ENCODE results near the gene CORO2A. TPM values are rescaled to one million over a fixed set of nuclear protein-coding genes. Genes with fewer than 3 reads are reported as not detected.

CORO2A gene
- total and polyA plus RNA-seq, 10 of the 15 experiments (the other 5 are each of a cell fraction or from before 2014, with no cell fraction given) = 1.0 to 5.3 (median 3.5) TPM

DNA sequence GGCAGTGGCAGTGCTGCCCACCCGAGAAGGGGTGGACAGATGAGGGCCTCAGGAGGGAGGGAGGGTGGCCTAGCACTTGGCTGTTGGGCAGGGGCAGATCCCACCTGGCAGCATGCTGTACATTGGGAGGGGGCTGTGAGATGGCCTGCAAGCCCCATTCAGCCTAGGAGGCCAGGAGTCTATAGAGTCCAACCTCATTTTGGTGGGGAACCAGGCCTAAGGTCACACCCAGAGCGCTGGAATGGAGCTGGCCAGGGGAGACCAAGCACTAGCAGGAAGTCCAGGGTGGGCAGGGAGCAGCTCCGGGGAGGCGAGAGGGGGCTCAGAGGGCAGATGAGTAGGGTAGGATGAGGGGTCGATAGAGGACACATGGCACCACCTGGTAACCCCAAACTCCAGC lies 96.3 kb downstream of the CORO2A start (continued):
- TF ChIP-seq, protein P1, sequence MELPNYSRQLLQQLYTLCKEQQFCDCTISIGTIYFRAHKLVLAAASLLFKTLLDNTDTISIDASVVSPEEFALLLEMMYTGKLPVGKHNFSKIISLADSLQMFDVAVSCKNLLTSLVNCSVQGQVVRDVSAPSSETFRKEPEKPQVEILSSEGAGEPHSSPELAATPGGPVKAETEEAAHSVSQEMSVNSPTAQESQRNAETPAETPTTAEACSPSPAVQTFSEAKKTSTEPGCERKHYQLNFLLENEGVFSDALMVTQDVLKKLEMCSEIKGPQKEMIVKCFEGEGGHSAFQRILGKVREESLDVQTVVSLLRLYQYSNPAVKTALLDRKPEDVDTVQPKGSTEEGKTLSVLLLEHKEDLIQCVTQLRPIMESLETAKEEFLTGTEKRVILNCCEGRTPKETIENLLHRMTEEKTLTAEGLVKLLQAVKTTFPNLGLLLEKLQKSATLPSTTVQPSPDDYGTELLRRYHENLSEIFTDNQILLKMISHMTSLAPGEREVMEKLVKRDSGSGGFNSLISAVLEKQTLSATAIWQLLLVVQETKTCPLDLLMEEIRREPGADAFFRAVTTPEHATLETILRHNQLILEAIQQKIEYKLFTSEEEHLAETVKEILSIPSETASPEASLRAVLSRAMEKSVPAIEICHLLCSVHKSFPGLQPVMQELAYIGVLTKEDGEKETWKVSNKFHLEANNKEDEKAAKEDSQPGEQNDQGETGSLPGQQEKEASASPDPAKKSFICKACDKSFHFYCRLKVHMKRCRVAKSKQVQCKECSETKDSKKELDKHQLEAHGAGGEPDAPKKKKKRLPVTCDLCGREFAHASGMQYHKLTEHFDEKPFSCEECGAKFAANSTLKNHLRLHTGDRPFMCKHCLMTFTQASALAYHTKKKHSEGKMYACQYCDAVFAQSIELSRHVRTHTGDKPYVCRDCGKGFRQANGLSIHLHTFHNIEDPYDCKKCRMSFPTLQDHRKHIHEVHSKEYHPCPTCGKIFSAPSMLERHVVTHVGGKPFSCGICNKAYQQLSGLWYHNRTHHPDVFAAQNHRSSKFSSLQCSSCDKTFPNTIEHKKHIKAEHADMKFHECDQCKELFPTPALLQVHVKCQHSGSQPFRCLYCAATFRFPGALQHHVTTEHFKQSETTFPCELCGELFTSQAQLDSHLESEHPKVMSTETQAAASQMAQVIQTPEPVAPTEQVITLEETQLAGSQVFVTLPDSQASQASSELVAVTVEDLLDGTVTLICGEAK (IDR thresholded peaks at IDR 0.05; ENCODE audit: borderline replicate concordance) = no peak
- no peak for TF ChIP-seq RAD21 (IDR thresholded peaks at IDR 0.05; ENCODE audit: insufficient read depth, low read depth, low read length)
- TF ChIP-seq TCF3 (IDR thresholded peaks at IDR 0.05; ENCODE audit: borderline replicate concordance, insufficient read depth, low read depth, low read length) = no peak
- no peak for TF ChIP-seq RB1 (IDR thresholded peaks at IDR 0.05; ENCODE audit: borderline replicate concordance)
- TF ChIP-seq, protein P2, sequence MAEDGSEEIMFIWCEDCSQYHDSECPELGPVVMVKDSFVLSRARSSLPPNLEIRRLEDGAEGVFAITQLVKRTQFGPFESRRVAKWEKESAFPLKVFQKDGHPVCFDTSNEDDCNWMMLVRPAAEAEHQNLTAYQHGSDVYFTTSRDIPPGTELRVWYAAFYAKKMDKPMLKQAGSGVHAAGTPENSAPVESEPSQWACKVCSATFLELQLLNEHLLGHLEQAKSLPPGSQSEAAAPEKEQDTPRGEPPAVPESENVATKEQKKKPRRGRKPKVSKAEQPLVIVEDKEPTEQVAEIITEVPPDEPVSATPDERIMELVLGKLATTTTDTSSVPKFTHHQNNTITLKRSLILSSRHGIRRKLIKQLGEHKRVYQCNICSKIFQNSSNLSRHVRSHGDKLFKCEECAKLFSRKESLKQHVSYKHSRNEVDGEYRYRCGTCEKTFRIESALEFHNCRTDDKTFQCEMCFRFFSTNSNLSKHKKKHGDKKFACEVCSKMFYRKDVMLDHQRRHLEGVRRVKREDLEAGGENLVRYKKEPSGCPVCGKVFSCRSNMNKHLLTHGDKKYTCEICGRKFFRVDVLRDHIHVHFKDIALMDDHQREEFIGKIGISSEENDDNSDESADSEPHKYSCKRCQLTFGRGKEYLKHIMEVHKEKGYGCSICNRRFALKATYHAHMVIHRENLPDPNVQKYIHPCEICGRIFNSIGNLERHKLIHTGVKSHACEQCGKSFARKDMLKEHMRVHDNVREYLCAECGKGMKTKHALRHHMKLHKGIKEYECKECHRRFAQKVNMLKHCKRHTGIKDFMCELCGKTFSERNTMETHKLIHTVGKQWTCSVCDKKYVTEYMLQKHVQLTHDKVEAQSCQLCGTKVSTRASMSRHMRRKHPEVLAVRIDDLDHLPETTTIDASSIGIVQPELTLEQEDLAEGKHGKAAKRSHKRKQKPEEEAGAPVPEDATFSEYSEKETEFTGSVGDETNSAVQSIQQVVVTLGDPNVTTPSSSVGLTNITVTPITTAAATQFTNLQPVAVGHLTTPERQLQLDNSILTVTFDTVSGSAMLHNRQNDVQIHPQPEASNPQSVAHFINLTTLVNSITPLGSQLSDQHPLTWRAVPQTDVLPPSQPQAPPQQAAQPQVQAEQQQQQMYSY (CRISPR knock-in tag; IDR thresholded peaks at IDR 0.05) = no peak
